ENCODE results near the gene ZNF800.

- TF ChIP-seq CTCF (IDR thresholded peaks at IDR 0.05) = no peak
- TF ChIP-seq POLR2AphosphoS5 (IDR thresholded peaks at IDR 0.05) = no peak
- no peak for TF ChIP-seq POLR2A (IDR thresholded peaks at IDR 0.05)
Observed at GRCh38 chr7:127330070-127330469, 62.4 kb downstream of the ZNF800 start.
